Hematopoietic multipotent progenitor cell treated with erythropoietin and hydrocortisone succinate and interleukin-3 and kit ligand, for 6 days (in vitro differentiated cells): ENCODE measurements around the gene HBS1L.

Source experiments
- DNase-seq: peaks from one replicate; pipeline ENCODE4 v3.0.0-alpha.2; 2015

The HBS1L gene

GRCh38 chr6:135054569-135055498, at the start of gene HBS1L:
Gene HBS1L (minus strand): TSS chr6:135054822. CDS start chr6:135054691, 131 bp downstream.
- DNase-seq: peak; percentile 99

DNA sequence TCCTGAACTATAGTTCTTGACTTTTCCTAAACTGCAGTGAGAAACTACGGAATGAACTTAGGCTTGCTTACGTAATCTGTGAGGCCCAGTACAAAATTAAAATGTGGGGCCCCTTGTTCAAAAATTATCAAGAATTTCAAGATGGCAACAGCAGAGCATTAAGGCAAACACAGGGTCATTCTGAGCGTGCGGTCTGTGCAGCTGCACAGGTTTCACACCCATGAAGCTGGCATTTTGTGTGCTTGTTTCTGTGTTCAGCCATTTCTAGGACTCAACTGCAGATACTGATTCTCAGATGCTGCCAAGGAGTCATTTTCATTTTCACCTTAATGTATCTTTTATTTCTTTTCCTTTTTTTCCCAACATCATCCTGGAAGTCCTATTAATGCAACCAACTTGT, 49.6 kb upstream of the HBS1L start:
- no peak for DNase-seq

GRCh38 chr6:135102191-135102590, 47.6 kb upstream of the HBS1L start:
- DNase-seq: no peak

DNA sequence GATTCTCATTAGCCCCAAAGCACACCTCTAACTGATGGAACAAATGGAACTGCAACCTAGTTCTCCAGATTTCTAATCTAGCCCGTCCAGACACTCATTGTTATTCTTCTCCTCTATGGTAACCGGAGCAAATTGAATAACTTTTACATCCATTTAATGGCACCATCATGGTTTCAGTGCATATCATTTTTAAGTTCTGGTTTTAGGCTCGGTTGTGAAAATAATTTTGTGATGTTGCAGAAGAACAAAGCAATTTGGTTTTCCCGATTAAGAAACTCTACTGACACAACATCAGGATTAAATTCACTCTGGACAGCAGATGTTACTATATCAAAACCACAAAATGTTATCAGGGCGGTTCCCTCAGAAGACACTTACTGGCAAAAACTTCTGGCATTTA, 42.5 kb upstream of the HBS1L start:
- DNase-seq: peak; percentile 92

DNA sequence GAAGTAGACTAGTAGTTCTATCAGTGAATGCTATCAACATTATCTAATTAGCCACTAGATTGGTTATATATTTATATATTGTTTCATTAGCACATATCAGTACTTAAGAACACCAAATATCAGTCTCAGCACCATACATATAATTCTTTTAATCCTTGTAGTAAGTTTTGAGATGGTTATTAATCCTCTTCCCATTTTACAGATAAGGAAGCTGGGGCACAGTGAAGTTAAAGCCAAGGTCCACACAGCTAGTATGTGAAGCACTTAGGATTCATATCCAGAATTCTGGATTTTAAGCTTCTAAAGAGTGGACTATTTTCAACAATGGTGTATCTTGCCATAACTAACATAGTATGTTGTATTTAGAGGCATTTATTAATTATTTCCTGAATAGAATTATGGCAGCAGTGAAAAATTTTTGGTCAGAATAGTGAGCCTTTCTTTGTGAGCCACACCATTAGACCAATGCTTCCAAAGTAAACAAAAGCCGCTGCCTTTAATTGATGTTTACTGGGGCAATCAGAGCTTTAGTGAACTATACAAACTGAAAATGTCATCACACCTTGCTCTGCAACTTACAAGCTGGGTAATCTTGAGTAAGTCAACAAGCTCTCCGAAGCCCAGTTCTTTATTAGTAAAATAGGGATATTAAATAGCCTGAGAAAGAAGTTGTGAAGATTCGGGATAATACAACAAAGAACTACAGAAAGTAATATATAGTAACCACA, 41.9 kb upstream of the HBS1L start:
- no peak for DNase-seq

- DNase-seq: no peak
Measured at GRCh38 chr6:135095716-135096115, 41.1 kb upstream of the HBS1L start.

DNA sequence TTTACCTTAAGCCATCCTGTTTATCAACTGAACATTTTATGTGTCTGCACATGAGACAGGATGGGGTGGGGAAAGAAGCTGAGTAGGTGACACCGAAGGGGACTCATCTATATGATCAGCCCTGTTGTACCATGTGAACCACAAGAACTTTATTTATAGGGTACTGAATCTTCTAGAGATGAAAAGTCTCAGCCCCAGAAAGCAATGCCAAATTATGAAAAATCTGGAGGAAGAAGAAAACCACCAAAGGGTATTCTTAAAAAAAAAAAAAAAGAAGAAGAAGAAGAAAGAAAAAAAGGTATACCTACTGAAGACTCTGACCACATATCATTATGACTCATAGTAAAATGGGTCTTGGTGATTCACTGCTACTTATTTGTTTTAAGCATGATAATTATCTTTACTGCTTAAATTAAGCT, 39.8 kb upstream of the HBS1L start:
- peak; percentile 57 for DNase-seq

- DNase-seq: peak; percentile 93
Measured at GRCh38 chr6:135093578-135093977, 39.0 kb upstream of the HBS1L start.

DNA sequence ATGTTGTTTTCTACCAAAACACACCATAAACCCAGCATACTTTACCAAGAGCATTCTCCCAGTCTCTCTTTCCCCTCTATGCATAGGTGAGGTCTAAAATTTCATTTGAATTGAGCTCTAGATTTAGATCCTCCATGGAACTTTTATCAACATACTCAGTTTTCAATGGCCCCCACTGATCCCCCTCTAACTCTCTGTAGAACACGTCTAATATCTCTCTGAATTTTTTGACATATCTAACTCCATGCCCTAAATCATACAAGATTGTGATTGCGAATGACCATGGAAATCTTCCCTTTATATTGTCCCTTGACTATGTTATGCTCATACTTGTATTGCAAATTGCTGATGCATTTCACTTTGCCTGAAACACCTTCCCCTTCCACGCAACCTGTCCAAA, 38.1 kb upstream of the HBS1L start:
- DNase-seq: no peak

DNA sequence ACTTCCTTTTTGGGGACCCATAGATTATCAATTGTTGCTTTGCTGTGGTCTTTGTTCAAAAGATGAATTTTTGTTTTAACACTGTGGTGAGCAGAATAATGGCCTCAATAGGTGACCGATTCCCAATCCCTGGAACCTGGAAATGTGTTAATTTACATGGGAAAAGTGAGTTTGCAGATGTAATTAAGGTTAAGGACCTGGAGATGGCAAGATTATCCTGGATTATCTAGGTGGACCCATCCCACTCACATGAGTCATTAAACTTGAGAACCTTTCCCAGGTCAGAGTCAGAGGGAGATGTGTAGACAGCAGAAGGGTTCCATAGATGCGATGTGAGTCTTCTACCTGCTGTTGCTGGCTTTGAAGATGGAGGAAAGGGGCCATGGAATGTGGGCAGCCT, 36.2 kb upstream of the HBS1L start:
- DNase-seq: no peak

- no peak for DNase-seq
Measured at GRCh38 chr6:135089901-135090300, 35.3 kb upstream of the HBS1L start.

GRCh38 chr6:135088818-135089809, 34.5 kb upstream of the HBS1L start:
- peak; percentile 95 for DNase-seq

DNA sequence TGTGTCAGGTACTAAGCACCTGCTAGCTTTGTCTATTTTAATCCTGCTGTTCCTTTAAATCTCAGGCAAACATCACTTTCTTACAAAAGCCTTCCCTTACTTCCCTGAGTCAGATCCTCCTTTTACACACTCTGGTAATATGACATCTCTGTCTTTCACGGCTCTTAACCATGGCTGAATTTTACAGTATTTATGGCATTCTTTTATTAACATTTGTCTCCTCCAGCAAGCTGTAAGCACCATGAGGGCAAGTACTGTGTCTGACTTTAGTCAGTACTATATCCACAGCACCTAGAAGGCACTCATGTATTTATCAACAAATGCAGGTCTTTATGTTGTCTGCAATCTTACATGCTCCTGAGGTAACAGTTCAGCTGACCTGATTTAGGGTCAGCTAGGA, 33.7 kb upstream of the HBS1L start:
- DNase-seq: peak; percentile 39

- peak; percentile 87 for DNase-seq
Measured at GRCh38 chr6:135087803-135088202, 33.2 kb upstream of the HBS1L start.

DNA sequence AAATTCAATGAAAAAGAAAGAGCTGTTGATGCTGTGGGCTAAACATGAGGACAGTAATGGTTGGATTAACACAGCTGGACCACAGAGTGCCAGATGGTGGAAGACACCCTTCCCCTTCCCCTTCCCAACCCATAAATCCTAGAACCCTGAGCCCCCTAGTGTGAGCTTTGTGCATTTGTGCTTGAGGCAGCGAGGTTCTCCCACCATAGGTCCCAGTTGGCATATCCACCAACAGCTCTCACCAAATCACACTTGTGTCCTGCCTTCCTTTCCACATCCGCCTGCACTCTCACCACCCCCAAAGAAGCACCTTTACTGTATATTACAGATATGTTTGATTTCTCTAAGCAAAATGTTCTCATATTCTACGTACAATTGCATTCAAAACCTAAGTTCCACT, 32.8 kb upstream of the HBS1L start:
- DNase-seq: peak; percentile 73

DNA sequence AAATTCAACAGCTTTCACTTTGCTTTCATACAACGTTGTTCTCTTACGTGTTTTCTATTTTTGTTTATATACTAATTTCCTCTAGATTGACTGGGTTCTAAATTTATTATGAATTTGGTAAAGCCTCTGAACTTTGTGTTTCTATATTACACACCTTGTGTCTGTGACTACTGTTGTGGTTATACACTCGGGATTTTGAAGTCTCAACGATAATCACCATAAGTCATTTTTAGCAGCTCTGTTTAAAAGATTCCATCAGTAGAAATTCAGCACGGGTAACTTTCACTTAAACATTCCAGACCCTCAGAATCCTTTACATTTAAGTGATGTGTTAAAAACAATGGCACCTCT, 31.8 kb upstream of the HBS1L start:
- DNase-seq: no peak

- no peak for DNase-seq
Measured at GRCh38 chr6:135085700-135086413, 31.2 kb upstream of the HBS1L start.

- no peak for DNase-seq
Measured at GRCh38 chr6:135084916-135085269, 30.3 kb upstream of the HBS1L start.

- peak; percentile 66 for DNase-seq
Measured at GRCh38 chr6:135084001-135084915, 29.6 kb upstream of the HBS1L start.

DNA sequence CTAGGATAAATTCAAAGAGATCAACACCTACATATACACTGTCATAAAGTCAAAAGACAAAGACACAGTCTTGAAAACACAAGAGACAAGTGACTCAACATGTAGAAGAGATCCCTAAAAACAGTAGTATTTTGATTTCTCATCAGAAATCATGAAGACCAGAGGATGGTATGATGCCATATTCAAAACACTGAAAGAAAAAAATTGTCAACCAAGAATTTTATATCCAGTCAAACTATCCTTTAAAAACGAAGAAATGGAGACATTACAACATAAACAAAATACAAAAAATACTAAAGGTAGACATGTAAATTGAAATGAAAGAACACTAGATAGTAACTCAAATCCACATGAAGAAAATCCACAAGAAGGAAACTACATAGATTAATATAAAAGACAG, 27.3 kb upstream of the HBS1L start:
- DNase-seq: no peak

DNA sequence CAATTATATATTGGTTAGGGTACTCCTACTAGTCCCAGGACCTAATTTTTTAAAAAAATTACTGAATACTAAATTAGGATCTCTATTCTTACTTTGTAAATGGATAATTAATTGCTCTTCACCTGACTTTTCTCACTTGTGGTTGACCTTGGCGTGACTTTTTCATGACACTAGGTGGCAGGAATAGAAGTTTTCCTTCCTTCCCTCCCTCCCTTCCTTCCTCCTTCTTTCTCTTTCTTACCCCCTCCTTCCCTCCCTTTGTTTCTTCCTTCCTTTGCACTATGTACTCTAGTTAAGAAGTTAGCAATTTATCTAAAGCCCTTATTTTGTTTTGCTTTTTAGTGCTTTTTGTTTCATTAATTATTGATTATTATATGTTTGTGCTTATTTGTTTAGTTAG, 20.4 kb upstream of the HBS1L start:
- DNase-seq: peak; percentile 75
